ENCODE measurements around the gene BECN2.

Gene BECN2

GRCh38 chr1:241997401-241997998 lies 39.9 kb downstream of the BECN2 start:
- TF ChIP-seq CTCF (IDR thresholded peaks at IDR 0.05; ENCODE audit: low read depth, low read length, missing control alignments), result no peak
- H3K4me3 ChIP-seq (ENCODE audit: low read depth, low read length), result no peak overlapping the region
- in situ Hi-C loops (cut with HindIII; ENCODE audit: low pct_ligation_motif_present, low sequenced_read_pairs), result no loop called here
- no peaks in the 10 kb centered on the region for H3K27me3 ChIP-seq (replicated peaks)
- no peaks in the 10 kb centered on the region for H3K36me3 ChIP-seq (replicated peaks)
- H3K27ac ChIP-seq, result no peak overlapping the region
- DNase-seq, result no peak

GRCh38 chr1:241998412-241998921 lies 40.9 kb downstream of the BECN2 start:
- in situ Hi-C loops (cut with HindIII; ENCODE audit: low pct_ligation_motif_present, low sequenced_read_pairs), result no loop called here
- TF ChIP-seq CTCF (IDR thresholded peaks at IDR 0.05; ENCODE audit: low read depth, low read length, missing control alignments), result peak; percentile 85
- H3K27me3 ChIP-seq (replicated peaks), result no peaks in the 10 kb centered on the region
- no peak overlapping the region for H3K27ac ChIP-seq
- no peaks in the 10 kb centered on the region for H3K36me3 ChIP-seq (replicated peaks)
- DNase-seq, result peak; percentile 64
- H3K4me3 ChIP-seq (ENCODE audit: low read depth, low read length), result peak overlapping the region; percentile 44

GRCh38 chr1:241999026-241999425 lies 41.5 kb downstream of the BECN2 start, which contains the start of gene MAP1LC3C:
Gene MAP1LC3C (minus strand): TSS chr1:241999098. CDS start chr1:241999008, 90 bp downstream.
- H3K36me3 ChIP-seq (replicated peaks), result no peaks in the 10 kb centered on the region
- no peaks in the 10 kb centered on the region for H3K27me3 ChIP-seq (replicated peaks)
- no peak within 1 kb of the TSS for H3K27ac ChIP-seq
- H3K4me3 ChIP-seq (ENCODE audit: low read depth, low read length), result peak within 1 kb of the TSS; percentile 44
- DNase-seq, result no peak
- TF ChIP-seq CTCF (IDR thresholded peaks at IDR 0.05; ENCODE audit: low read depth, low read length, missing control alignments), result no peak
- in situ Hi-C loops (cut with HindIII; ENCODE audit: low pct_ligation_motif_present, low sequenced_read_pairs), result no loop called here

GRCh38 chr1:242000434-242000833 lies 42.9 kb downstream of the BECN2 start:
- H3K27ac ChIP-seq, result no peak overlapping the region
- DNase-seq, result no peak
- TF ChIP-seq CTCF (IDR thresholded peaks at IDR 0.05; ENCODE audit: low read depth, low read length, missing control alignments), result no peak
- H3K27me3 ChIP-seq (replicated peaks), result no peaks in the 10 kb centered on the region
- no peaks in the 10 kb centered on the region for H3K36me3 ChIP-seq (replicated peaks)
- in situ Hi-C loops (cut with HindIII; ENCODE audit: low pct_ligation_motif_present, low sequenced_read_pairs), result no loop called here
- H3K4me3 ChIP-seq (ENCODE audit: low read depth, low read length), result no peak overlapping the region

- no peak for DNase-seq
- no peaks in the 10 kb centered on the region for H3K27me3 ChIP-seq (replicated peaks)
- no peak for TF ChIP-seq CTCF (IDR thresholded peaks at IDR 0.05; ENCODE audit: low read depth, low read length, missing control alignments)
- no peaks in the 10 kb centered on the region for H3K36me3 ChIP-seq (replicated peaks)
- no peak overlapping the region for H3K4me3 ChIP-seq (ENCODE audit: low read depth, low read length)
- in situ Hi-C loops (cut with HindIII; ENCODE audit: low pct_ligation_motif_present, low sequenced_read_pairs), result no loop called here
- no peak overlapping the region for H3K27ac ChIP-seq
Observed at GRCh38 chr1:242002072-242002471, 44.5 kb downstream of the BECN2 start.

GRCh38 chr1:242002510-242002909 lies 44.9 kb downstream of the BECN2 start:
- in situ Hi-C loops (cut with HindIII; ENCODE audit: low pct_ligation_motif_present, low sequenced_read_pairs), result no loop called here
- no peak for DNase-seq
- Histone ChIP-seq H3K27ac (no peak overlapping the region), H3K27me3 (replicated peaks) (no peaks in the 10 kb centered on the region), H3K4me3 (ENCODE audit: low read depth, low read length) (no peak overlapping the region), H3K36me3 (replicated peaks) (no peaks in the 10 kb centered on the region)
- no peak for TF ChIP-seq CTCF (IDR thresholded peaks at IDR 0.05; ENCODE audit: low read depth, low read length, missing control alignments)

Data from brain microvascular endothelial cell (primary cell).